Motor neuron (in vitro differentiated cells): ENCODE data around the gene MTUS2. TPM values are rescaled to one million over a fixed set of nuclear protein-coding genes. Genes with fewer than 3 reads are reported as not detected.

Source experiments
- ATAC-seq, 8 experiments: fragments of 200-7000 bp; cut with Tn5 transposase; replicated peaks in 6 of 8; 2 replicates each; pipeline ENCODE4 v1.8.0; 2021; ENCODE audit warnings: mild to moderate bottlenecking in 8 of 8, moderate library complexity in 8 of 8
- H3K27ac ChIP-seq, 2 donors: fragments of 250-450 bp; sonication (Bioruptor Pico); 2 replicates each; pipeline ENCODE4 v1.9.0; 2021; ENCODE audit warnings: antibody characterized with exemption in 2 of 2, mild to moderate bottlenecking in 2 of 2, moderate library complexity in 1 of 2
- H3K4me1 ChIP-seq, 2 donors: fragments of 250-450 bp; sonication (Bioruptor Pico); replicated peaks in 1 of 2; 2 replicates each; pipeline ENCODE4 v1.6.1; 2021; ENCODE audit warnings: antibody characterized with exemption in 2 of 2, mild to moderate bottlenecking in 2 of 2, moderate library complexity in 1 of 2
- H3K4me3 ChIP-seq, 5 donors: fragments of 250-450 bp; sonication (Bioruptor Pico); 2 replicates each; pipeline ENCODE4 v1.9.0; 2021; ENCODE audit warnings: antibody characterized with exemption in 5 of 5, mild to moderate bottlenecking in 5 of 5, moderate library complexity in 4 of 5
- WGBS, 10 experiments: fragments of 450-650 bp; shearing (Covaris generic); methylation state at CpG; one replicate each; pipeline ENCODE4 v1.0.0; 2022; 5-methylcytosine and 5-hydroxymethylcytosine counted together
- in situ Hi-C, 9 experiments: fragments of 400-800 bp; cut with MboI; loops; one replicate each; pipeline ENCODE4 v1.15.0; 2021; ENCODE audit warnings: low sequenced_read_pairs in 9 of 9, low pct_unique_long_range_greater_than_20kb in 2 of 9; ENCODE audit not compliant: unreplicated experiment in 9 of 9
- total RNA-seq, 8 experiments: library from RNA; unstranded; fragments of 300-600 nt; gene quantifications; 2 replicates each; pipeline versions ENCODE4 v1.2.3 to v1.2.4, GENCODE V29; 2022

MTUS2 gene
- total RNA-seq, 8 experiments from 2014 or later: 1.1 to 9.6 (median 3.9) TPM

DNA sequence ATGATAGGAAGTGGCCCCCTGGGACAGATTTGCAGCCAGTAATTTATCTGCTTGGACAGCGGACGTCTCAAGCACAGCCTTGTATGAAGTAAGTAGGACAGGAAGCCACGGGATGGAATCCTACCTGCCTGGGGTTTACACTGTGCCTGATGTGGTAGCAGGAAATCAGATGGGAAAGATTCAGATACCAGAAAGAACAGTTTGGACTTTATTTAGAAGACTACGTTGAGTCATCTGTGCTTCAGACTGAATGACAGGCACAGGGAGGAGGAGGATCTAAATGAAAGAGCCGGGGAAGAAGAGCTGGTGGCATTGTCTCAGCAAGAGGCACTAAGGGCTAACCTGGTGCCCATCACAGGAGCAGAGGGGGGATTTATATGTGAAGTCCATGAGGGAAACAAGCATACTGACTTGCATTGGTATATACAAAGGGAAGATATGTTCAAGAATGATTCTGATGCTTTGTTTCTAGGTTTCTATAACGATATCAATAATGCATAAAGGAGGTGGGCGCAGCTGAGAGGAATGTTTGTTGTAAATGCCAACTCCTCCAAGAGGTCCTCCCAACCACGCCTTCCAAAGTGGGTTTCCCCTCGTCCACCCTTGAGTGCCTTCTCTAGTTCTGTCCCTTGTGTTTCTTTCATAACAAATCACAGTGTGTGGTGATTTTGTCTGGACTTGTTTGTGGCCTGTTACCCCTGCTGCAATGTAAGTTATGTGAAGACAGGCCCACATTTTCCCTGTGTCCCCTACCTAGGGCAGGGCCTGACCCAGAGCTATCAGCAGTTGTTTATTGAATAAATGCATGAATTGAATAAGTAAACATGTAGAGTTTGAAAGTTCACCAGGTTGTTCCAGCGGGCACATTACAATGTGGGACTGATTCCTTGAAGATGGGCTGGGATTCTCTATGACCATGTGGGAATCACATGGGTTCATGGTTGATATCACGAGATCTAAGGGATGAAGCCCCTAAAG lies 446.9 kb downstream of the MTUS2 start:
- Histone ChIP-seq H3K4me1 (no peaks in the 10 kb centered on the region), H3K27ac (no peak overlapping the region), H3K4me3 (no peak overlapping the region)
- WGBS, 10 experiments: 6 to 87% (median 57%) methylated on average over 2 to 11 of the region's 11 CpGs; no CpG with 5 or more reads in 2 of the 10 experiments
- peak in 3 of 8 experiments; percentile 70 to 81 (median 76) for ATAC-seq
- in situ Hi-C loops: loop anchor here in 1 of 9 experiments (25.0 kb wide), 1 partner anchor 455 kb away; the partner anchor contains the start of gene MTUS2

DNA sequence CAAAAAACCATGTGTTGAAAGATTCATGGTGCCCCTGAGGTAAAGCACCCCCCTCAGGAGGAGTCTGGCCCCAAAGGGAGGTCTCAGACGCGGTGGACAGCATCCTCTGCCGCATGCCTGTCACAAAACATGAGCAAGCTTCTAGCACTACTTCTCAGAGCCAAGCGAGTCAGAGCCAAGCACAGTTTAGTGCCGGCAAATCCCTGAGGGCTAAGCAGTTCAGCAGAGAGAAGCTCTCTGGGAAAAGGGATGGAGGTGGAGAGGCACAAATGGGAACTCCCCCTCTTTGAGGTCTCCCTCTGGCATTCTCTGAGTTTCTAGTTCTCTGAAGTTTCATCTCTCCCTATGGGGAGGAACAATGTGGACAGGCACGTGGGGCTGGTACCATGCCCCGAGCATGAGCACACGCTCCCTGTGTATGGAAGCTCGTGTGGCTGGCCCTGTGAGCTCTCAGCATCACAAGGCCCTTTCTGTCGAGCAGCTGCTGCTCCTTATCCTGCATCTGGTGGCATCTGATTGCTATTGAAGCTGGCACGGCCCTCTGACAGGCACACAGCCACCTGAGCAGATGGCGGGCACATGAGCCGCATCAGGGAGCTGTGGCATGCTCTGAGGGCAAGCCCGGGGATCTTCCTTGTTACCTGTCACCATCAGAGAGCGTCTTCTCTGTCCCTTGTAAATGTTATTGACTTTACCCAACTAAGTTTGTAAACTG lies 450.3 kb downstream of the MTUS2 start:
- H3K4me3 ChIP-seq: no peak overlapping the region
- in situ Hi-C loops: loop anchor here in 1 of 9 experiments (25.0 kb wide), 1 partner anchor 458 kb away; the partner anchor contains the start of gene MTUS2
- H3K4me1 ChIP-seq: no peaks in the 10 kb centered on the region
- 5 to 100% (median 72%) methylated on average over 1 to 12 of the region's 15 CpGs; no CpG with 5 or more reads in 3 of the 10 experiments for WGBS, 10 experiments
- no peak overlapping the region for H3K27ac ChIP-seq
- no peak for ATAC-seq

DNA sequence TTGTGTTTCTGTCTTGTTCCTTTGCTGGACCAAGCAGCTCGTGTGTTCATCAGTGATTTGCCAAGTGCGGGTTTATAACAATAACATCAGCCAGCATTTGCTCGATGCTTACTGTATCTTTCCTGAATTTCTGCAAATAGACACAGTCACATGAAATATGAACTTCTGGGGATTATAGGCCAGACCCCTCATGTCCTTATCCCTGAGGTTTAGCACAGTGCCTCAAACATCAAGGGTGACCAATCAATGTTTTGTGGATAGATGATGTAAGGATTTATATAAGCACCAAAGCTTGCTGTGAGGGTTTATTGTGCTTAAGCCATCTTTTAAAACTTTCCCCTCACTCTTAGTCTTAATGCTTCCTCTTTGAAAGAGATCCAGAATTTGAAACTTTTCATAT lies 451.5 kb downstream of the MTUS2 start:
- Histone ChIP-seq H3K27ac (no peak overlapping the region), H3K4me1 (no peaks in the 10 kb centered on the region), H3K4me3 (no peak overlapping the region)
- ATAC-seq: no peak
- in situ Hi-C loops: loop anchor here in 1 of 9 experiments (25.0 kb wide), 1 partner anchor 459 kb away; the partner anchor contains the start of gene MTUS2
- 6 to 89% (median 48%) methylated on average over 1 to 3 of the region's 3 CpGs; no CpG with 5 or more reads in 1 of the 10 experiments for WGBS, 10 experiments

DNA sequence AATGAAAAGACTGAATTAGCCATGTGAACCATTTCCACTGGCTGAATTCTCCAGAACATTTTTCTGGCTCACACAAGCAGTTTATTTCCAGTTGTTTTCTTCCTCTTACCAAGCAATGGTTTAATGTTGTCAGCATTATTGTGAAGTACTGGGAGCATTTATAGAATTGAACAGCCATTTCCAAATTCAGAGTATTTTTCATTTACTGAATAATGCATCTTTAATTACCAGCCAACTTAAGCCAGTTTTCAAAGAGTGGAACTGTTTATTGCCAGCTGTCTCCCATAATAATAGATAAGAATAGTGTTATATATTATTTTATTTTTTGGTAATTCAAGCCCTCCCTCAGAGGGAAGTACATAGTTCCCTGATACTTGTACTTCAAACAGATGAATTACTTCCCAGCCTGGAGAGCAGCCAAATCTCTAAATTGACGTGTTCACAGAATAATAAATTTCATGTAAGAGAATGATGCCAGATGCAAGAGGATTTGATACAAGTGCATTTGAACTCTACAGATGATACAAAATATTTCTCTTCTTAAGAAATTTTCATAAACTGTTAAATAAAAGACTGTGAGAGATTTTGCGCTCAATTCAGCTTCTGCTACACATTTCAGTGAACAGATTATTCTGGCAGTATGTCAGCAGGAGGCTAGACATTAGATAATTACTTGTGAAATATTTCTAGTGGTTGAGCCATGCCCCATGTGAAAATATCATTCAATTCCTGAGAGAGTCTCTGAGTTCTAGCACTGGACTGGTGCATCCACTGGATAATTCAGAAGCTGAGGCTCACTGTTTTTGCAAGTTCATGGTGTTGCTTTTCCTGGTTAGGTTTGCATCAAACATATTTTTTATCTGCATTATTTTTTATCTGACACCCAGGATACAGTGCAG lies 459.5 kb downstream of the MTUS2 start:
- WGBS, 10 experiments: 19 to 100% (median 68%) methylated on average over 1 to 2 of the region's 2 CpGs; no CpG with 5 or more reads in 3 of the 10 experiments
- no peak overlapping the region for H3K27ac ChIP-seq
- in situ Hi-C loops: no loop called here
- no peak overlapping the region for H3K4me3 ChIP-seq
- ATAC-seq: peak in 2 of 8 experiments; percentile 31 to 62
- H3K4me1 ChIP-seq: peaks cover 0 to 10% of the 10 kb centered on the region in 2 donors

DNA sequence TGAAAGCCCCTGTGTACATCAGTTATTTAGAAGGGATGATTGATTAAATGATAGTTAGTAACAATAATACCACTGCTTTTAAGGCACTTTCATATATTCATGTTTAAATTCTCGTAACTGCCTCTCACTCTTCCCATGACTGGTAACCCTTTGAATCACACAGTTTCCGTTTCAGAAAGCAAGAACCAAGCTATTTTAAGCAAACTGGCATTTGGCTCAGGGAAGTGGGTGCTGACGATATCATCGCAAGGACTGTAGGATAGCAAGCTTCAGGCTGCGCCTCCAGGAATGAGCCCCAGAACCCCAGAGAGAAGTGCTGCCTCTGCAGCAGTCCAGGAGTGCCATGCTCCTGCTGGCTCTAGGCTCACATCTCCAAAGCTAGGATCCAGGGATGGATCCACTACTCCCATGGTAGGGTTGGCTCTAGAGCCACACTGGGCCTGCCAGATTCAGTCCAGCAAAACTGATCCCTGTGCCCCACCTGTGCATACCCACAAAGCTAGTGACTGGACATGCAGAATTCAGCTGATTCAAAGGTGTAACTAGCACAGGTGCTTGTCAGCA lies 461.9 kb downstream of the MTUS2 start:
- in situ Hi-C loops: no loop called here
- Histone ChIP-seq H3K4me1 (peaks cover 0 to 10% of the 10 kb centered on the region in 2 donors), H3K4me3 (no peak overlapping the region), H3K27ac (no peak overlapping the region)
- 0 to 100% (median 82%) methylated on average over 1 to 4 of the region's 5 CpGs; no CpG with 5 or more reads in 5 of the 10 experiments for WGBS, 10 experiments
- ATAC-seq: no peak

DNA sequence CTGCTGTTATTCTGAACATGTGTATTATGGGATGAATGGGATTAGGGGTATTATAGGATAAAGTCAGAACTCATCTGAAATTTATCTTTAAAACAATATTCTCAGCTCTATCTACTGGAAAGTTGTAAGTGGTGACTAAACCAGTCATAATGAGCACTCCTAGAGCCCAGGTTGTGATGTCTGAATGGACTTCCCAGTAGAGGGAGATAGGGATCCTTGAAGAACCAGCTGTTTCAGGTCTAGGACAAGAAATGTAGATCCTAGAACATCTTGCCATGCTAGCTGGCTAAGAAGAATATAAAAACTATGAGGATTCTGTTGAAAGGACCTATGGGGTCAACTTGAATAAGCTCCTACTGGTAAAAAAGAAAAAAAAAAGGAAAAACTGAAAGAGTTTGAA lies 464.6 kb downstream of the MTUS2 start:
- no peak for ATAC-seq
- in situ Hi-C loops: no loop called here
- peaks cover 0 to 6% of the 10 kb centered on the region in 2 donors for H3K4me1 ChIP-seq
- no peak overlapping the region for H3K27ac ChIP-seq
- H3K4me3 ChIP-seq: no peak overlapping the region

DNA sequence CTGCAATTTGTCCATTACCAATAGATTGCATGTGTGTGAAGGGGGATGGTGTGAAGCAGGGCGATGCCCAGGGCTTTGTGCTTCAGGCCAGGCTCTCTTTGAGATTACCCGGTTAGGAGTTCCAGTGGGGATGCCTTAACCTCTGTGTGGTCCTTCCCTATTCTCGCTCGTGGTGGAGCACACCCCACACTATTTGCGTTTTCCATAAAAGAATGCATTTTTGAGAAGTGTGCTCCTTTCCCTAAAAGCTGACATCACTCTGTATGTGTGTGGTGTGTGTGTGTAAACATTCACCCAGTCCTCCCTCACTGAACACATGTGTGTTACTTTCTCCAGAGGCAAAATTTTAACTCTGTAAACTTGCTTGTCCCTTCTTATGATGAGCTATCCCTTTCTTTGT lies 467.1 kb downstream of the MTUS2 start:
- in situ Hi-C loops: no loop called here
- 45 to 95% (median 78%) methylated on average over 1 to 4 of the region's 5 CpGs; no CpG with 5 or more reads in 5 of the 10 experiments for WGBS, 10 experiments
- peak in 2 of 8 experiments; percentile 73 to 84 for ATAC-seq
- H3K4me3 ChIP-seq: no peak overlapping the region
- H3K27ac ChIP-seq: no peak overlapping the region
- H3K4me1 ChIP-seq: no peaks in the 10 kb centered on the region

DNA sequence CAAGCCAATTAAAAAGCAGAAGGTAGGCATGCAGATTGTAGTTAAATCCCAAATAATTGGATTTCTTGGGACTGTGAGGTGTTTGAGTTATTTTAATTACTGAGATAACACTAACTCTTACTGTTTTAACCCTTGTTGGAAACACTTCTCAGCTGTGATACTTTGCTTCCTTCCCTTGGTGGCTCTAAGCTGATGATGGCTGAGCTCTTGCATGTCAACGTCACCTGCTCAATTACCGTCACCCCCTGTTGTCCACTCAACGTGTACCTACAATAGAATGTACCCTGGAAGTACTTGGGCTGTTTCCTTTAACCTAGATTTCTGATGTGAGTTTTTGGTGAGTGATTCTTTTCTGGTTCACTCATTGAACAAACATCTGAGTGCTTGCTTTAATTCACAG lies 471.9 kb downstream of the MTUS2 start:
- in situ Hi-C loops: no loop called here
- Histone ChIP-seq H3K27ac (no peak overlapping the region), H3K4me1 (no peaks in the 10 kb centered on the region), H3K4me3 (no peak overlapping the region)
- no peak for ATAC-seq
- 0 to 80% (median 58%) methylated on average over 1 to 3 of the region's 3 CpGs; no CpG with 5 or more reads in 2 of the 10 experiments for WGBS, 10 experiments

DNA sequence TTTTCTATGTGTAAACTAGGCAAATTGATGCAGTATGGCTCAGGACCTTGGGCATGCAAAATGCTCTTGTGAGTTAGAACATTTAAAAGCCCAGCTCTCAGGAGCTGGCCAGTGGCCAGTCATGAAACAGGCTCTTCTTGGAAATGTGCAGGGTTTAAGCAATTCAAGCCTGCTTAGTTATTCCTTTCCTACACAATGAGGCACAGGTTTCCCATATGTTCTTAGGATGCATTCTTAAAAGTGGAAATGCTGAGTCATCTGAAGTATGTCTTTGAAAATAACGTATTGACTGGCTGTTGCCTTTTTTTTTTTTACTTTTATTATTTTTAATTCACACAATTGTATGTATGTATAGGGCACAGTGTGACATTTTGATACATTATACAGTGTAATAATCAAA lies 474.7 kb downstream of the MTUS2 start:
- peak in 3 of 8 experiments; percentile 78 to 95 (median 89) for ATAC-seq
- H3K4me3 ChIP-seq: no peak overlapping the region
- no peak overlapping the region for H3K27ac ChIP-seq
- in situ Hi-C loops: no loop called here
- H3K4me1 ChIP-seq: no peaks in the 10 kb centered on the region
- 0 to 25% (median 0%) methylated on average over 1 of the region's 1 CpG; no CpG with 5 or more reads in 4 of the 10 experiments for WGBS, 10 experiments

DNA sequence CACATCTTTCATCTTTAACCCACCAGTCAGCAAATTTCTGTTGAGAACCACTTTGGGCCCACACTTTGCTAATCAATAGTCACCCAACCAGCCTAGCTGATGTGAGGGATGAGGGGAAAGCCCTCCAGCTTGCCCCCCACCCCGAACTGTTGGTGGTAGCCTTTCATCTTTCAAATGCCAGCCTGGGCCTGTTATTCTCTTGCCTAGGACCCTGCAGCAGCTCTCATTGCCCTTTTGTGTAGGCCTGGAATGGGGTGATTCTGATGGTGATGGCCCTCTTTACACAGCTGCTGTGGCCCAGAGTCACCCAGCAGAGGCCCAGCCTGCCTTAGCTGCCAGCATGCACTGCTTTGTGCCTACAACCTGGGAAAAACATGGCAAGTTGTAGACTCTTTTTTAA lies 480.9 kb downstream of the MTUS2 start:
- no peak for ATAC-seq
- Histone ChIP-seq H3K27ac (no peak overlapping the region), H3K4me3 (no peak overlapping the region), H3K4me1 (no peaks in the 10 kb centered on the region)
- WGBS, 10 experiments: 40 to 56% methylated on average over 1 of the region's 1 CpG; no CpG with 5 or more reads in 8 of the 10 experiments
- in situ Hi-C loops: no loop called here

DNA sequence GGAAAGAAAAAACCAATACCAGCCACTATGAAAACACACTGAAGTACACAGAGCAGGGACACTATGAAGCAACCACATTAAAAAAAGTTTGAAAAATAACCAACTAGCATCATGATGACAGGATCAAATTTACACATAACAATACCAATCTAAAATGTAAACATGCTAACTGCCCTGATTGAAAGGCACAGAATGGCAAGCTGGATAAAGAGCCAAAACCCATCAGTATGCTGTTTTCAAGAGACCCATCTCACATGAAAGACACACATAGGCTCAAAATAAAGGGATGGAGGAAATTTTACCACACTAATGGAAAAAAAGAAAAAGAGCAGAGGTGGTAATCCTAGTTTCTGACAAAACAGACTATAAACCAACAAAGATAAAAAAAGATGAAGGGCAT lies 484.0 kb downstream of the MTUS2 start:
- Histone ChIP-seq H3K27ac (no peak overlapping the region), H3K4me3 (no peak overlapping the region), H3K4me1 (no peaks in the 10 kb centered on the region)
- in situ Hi-C loops: no loop called here
- ATAC-seq: no peak

DNA sequence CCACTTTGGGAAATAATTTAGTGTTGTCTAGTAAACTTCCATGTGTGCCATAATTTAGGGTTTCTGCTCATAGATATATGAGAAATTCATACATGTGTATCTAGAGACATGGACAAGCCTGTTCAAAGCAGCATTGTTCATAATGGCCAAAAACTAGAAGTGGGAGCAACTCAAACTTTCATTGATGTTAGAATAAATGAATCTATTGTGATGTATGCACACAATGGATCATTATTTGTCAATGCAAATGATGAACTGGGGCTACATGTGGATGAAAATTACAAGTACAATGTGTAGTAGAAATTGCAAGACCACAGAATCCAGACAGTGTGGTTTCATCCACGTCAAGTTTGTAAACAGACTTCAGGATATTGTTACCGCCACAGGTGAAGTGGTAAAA lies 490.7 kb downstream of the MTUS2 start:
- Histone ChIP-seq H3K4me1 (no peaks in the 10 kb centered on the region), H3K4me3 (no peak overlapping the region), H3K27ac (no peak overlapping the region)
- 7 to 100% (median 48%) methylated on average over 2 of the region's 2 CpGs; no CpG with 5 or more reads in 2 of the 10 experiments for WGBS, 10 experiments
- in situ Hi-C loops: no loop called here
- ATAC-seq: no peak
